Psoas muscle (tissue), 8 donors: Measurements from ENCODE around the gene PHF19. TPM values are rescaled to one million over a fixed set of nuclear protein-coding genes. Genes with fewer than 3 reads are reported as not detected.
A peak's percentile ranks its signal among the peaks of the same experiment; 100 is the strongest.

Source experiments
- ATAC-seq, 4 donors: fragments of 200-7000 bp; cut with Tn5 transposase; one replicate each; pipeline ENCODE4 v1.9.1; 2020; ENCODE audit warnings: moderate library complexity in 3 of 4, mild to moderate bottlenecking in 2 of 4
- DNase-seq, 2 donors: peaks; one replicate each; pipeline ENCODE4 v3.0.0-alpha.2; 2020
- H3K27ac ChIP-seq: fragments of 200-600 bp; one replicate; pipeline ENCODE4 v1.8.0; 2022
- H3K27me3 ChIP-seq, 3 donors: fragments of 200-600 bp in 1 of 3; one replicate each; pipeline versions ENCODE4 v1.6.1 to v1.8.0; 2013 to 2022; ENCODE audit warnings: low read length in 2 of 3, mild to moderate bottlenecking in 2 of 3, moderate library complexity in 1 of 3; ENCODE audit not compliant: insufficient read depth in 3 of 3
- H3K36me3 ChIP-seq, 2 donors: fragments of 200-600 bp in 1 of 2; one replicate each; pipeline versions ENCODE4 v1.6.1 to v1.8.0; 2013 to 2022; ENCODE audit warnings: low read depth in 1 of 2, mild to moderate bottlenecking in 1 of 2, moderate library complexity in 1 of 2; ENCODE audit not compliant: insufficient read depth in 1 of 2
- H3K4me1 ChIP-seq: fragments of 200-600 bp; one replicate; pipeline ENCODE4 v1.8.0; 2022
- H3K4me3 ChIP-seq: fragments of 200-600 bp; one replicate; pipeline ENCODE4 v1.8.0; 2022; ENCODE audit warnings: mild to moderate bottlenecking
- H3K9me3 ChIP-seq: fragments of 200-600 bp; one replicate; pipeline ENCODE4 v1.8.0; 2022
- WGBS, 3 donors: extraction: QIAGEN DNeasy Blood & Tissue Kit; methylation state at CpG; one replicate each; pipeline versions ENCODE4 v1.1.6 to v1.1.7; 2013; 5-methylcytosine and 5-hydroxymethylcytosine counted together
- intact Hi-C, 2 donors: fragments of 100-400 bp; cut with DNase I; formaldehyde crosslinking; loops; one replicate each; pipeline versions ENCODE4 v1.11.0 to v1.14.2; 2022
- polyA plus RNA-seq, 3 donors: library from polyadenylated mRNA; stranded (reverse); fragments of 200-250 nt; gene quantifications; one replicate each; pipeline ENCODE4 v1.2.3, GENCODE V29; 2013
- total RNA-seq, 4 donors: library from RNA; stranded (reverse); fragmentation: NEBNext Ultra II Directional in 2 of 4; extraction: Animal tissue kit (Norgen Biotek cat#: 25700) in 2 of 4; gene quantifications; one replicate each; pipeline versions ENCODE4 v1.2.1 to v1.2.4, GENCODE V29; 2021 to 2023
- TF ChIP-seq, protein P1 (sequence below): fragments of 200-600 bp; IDR thresholded peaks from one replicate; pipeline ENCODE4 v1.8.0; 2022; ENCODE audit warnings: antibody characterized with exemption
- donor health status: healthy with polysubstance abuse.
- donor health status: DM: no; HTN: no; CAD: no; lungs with moderate emphysema.
- donor health status: Bipolar disorder and iron deficiency.
- donor health status: healthy.
- donor health status: DM: yes; HTN: yes; CAD: no.
- donor health status: DM: no; HTN: no; CAD: no.
- donor health status: DM: no; HTN: no; CAD: no.
- donor health status: DM: yes; HTN: yes; CAD: no.

Gene PHF19
- total and polyA plus RNA-seq, 7 donors: 6.8 to 14.8 (median 10.1) TPM

DNA sequence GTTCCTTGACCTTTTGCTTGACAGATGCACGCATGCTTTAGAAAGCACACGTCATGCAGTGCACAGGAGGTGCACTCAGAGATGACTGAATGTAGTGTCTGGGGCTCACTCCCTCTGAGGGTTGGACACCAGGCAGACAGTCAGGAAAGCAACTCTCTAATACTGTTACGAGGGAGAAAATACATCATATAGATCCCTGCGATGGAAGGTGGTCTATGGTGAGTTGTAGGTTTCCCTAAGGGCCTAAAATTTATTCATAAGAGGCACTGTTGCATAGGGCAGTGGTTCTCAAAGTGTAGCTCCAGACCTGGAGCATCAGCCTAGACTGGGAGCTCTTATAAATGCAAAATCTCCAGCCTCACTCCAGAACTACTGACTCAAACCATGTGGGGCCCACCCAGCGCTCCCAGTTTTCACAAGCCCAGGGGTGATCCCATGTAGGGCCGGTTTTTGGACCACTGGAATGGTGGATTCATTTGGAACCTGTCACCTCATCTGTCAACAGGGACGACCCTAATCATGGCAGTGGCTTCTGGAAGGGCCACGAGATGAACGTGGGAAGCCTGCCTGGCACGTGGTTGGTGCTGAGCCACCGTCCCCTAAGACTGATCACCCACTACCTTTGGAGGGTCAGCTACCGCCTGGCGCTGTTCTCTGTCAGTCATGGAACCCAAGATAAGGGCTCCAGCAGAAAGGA lies 16.8 kb upstream of the PHF19 start:
- no peaks in the 10 kb centered on the region for H3K9me3 ChIP-seq
- no peaks in the 10 kb centered on the region for H3K27me3 ChIP-seq
- DNase-seq (no peak), ATAC-seq (no peak)
- WGBS, 3 donors: 91 to 97% (median 93%) methylated on average over 13 of the region's 13 CpGs
- intact Hi-C loops: no loop called here
- H3K4me3 ChIP-seq: no peak overlapping the region
- no peaks in the 10 kb centered on the region for H3K36me3 ChIP-seq
- peak overlapping the region; percentile 3 for H3K27ac ChIP-seq
- peaks cover 5% of the 10 kb centered on the region for H3K4me1 ChIP-seq
- TF ChIP-seq, protein P1, sequence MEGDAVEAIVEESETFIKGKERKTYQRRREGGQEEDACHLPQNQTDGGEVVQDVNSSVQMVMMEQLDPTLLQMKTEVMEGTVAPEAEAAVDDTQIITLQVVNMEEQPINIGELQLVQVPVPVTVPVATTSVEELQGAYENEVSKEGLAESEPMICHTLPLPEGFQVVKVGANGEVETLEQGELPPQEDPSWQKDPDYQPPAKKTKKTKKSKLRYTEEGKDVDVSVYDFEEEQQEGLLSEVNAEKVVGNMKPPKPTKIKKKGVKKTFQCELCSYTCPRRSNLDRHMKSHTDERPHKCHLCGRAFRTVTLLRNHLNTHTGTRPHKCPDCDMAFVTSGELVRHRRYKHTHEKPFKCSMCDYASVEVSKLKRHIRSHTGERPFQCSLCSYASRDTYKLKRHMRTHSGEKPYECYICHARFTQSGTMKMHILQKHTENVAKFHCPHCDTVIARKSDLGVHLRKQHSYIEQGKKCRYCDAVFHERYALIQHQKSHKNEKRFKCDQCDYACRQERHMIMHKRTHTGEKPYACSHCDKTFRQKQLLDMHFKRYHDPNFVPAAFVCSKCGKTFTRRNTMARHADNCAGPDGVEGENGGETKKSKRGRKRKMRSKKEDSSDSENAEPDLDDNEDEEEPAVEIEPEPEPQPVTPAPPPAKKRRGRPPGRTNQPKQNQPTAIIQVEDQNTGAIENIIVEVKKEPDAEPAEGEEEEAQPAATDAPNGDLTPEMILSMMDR: no peak

DNA sequence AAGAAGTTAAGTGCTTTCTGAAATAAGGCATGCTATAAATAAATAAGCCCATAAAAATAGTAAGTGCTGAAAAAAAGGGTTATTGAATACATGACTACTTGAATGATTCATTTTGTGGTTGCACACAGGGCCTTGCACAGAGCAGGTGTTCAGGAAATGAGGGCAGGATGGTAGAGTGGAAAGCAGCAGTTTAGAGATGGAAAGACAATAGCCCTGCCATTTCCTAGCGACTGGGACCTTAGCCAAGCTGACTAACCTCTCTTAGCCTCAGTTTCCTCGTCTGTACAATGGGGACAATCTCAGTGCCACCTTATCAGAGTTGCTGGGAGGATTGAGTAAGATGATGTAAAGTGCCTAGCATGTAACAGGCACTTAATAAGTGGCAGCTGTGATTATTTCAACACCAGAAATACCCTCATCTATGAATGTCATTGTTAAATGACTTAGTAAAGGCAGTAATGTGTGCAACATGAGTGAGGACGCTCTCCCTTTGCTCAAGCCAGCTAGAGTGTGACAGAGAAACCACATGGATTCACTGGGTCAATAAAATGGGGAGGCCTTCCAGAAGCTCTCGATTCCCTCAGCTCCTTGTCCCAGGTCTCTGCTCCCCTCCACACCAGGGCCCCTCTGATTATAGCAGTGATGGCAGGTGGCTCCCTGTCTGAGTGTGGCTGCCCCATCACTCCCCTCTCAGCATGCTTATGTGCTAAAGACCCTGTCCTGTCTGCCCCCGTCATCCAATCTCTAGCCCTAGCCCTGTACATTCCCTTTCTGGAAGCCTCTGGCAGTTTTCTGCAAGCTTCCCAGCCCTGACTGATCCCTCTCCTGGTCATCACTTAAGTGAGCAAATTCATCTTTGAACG lies 16.0 kb upstream of the PHF19 start:
- TF ChIP-seq, protein P1: no peak
- peak in 1 of 4 donors; percentile 36 for ATAC-seq
- no peaks in the 10 kb centered on the region for H3K9me3 ChIP-seq
- peaks cover 5% of the 10 kb centered on the region for H3K4me1 ChIP-seq
- WGBS, 3 donors: 81 to 86% (median 84%) methylated on average over 6 of the region's 6 CpGs
- no peaks in the 10 kb centered on the region for H3K36me3 ChIP-seq
- no peak for DNase-seq
- no peaks in the 10 kb centered on the region for H3K27me3 ChIP-seq
- no peak overlapping the region for H3K27ac ChIP-seq
- intact Hi-C loops: no loop called here
- H3K4me3 ChIP-seq: no peak overlapping the region

DNA sequence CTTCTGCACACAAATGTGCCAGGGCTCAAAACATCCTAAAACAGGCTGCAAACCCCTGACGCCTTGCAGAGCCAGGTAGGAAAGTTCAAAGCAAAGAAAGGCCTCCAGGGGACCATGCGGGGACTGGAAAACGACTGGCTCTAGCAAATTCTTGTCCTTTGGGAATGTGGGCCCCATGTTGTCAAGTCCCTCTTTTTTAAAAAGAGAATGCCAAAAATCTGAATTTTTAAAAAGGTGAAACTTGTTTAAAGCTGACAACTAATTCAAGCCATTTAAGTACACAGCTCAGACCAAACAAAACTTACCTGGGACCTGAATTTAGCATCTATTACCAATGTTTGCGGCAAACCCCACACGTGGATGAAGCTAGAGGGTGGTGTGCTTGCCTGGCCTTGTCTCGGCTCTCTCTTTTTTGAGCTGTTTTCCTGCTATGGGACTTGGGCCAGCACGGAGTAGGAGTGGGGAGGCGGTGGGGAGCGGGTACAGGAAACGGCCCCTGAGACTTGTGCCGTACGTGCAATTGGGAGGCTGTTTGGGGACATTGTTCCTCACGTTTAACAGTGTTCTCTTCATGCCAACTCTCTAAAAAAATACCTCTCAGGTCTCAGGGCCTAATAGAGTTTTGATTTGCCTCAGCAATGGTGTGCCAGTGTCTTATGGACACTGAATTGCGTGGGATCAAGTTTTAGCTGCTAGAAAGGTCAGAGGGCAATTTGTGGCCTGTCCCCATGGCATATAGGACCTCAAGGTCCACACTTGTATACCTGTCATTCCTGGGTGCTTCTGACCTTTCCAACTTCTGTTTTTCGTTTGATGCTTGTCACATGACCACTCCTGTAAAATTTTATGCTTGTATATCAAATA lies 15.1 kb upstream of the PHF19 start:
- peaks cover 3% of the 10 kb centered on the region for H3K4me1 ChIP-seq
- H3K4me3 ChIP-seq: no peak overlapping the region
- intact Hi-C loops: no loop called here
- no peaks in the 10 kb centered on the region for H3K36me3 ChIP-seq
- no peaks in the 10 kb centered on the region for H3K27me3 ChIP-seq
- TF ChIP-seq, protein P1: no peak
- no peak overlapping the region for H3K27ac ChIP-seq
- H3K9me3 ChIP-seq: no peaks in the 10 kb centered on the region
- WGBS, 3 donors: 67 to 75% (median 70%) methylated on average over 15 of the region's 15 CpGs
- ATAC-seq (no peak), DNase-seq (no peak)

DNA sequence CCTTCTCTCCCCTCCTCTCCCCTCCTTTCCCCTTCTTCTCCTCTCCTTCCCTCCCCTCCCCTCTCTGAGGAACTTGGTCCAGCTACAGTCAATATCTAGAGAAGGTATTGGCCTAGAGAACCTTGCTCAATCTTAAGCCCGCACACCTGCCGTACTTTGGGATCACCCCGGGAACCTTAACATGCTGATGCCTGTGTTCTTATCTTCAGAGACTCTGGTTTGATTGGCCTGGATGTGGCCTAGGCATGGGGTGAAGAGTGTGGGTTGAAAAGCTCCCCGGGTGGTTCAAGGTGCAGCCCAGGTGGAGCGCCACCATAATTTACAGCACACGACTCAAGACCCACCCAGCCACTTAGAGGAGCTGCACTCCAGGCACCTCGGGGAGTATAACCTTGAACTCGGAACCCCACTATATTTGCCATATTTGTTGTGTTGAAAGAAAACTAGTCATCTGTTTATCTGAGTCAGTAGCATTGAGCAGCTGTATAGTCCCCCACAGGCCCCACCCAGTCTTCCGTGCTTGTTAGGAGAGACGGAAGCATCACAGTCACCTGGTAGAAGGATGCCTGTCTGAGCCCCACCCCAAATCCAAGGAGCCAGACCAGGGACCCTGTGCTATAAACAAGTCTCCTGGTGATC lies 14.4 kb upstream of the PHF19 start:
- ATAC-seq (no peak), DNase-seq (no peak)
- Histone ChIP-seq H3K9me3 (no peaks in the 10 kb centered on the region), H3K36me3 (no peaks in the 10 kb centered on the region), H3K4me1 (no peaks in the 10 kb centered on the region), H3K27me3 (no peaks in the 10 kb centered on the region), H3K27ac (no peak overlapping the region), H3K4me3 (no peak overlapping the region)
- TF ChIP-seq, protein P1: no peak
- intact Hi-C loops: no loop called here
- WGBS, 3 donors: 90 to 93% (median 92%) methylated on average over 10 of the region's 10 CpGs
